Activated T-cell treated with anti-CD3 and anti-CD28 coated beads, Interleukin-2, amount 50 U/mL, for 24 hours (primary cell): Measurements from ENCODE around the gene CACNA1G.
A peak's percentile ranks its signal among the peaks of the same experiment; 100 is the strongest.

ENCODE experiments used
- DNase-seq: peaks from one replicate; pipeline ENCODE4 v3.0.0-alpha.2; 2020
- H3K27ac Mint-ChIP-seq: 2 replicates; pipeline ENCODE4 v1.8.0; 2020; ENCODE audit warnings: mild to moderate bottlenecking, mixed read lengths
- H3K27me3 Mint-ChIP-seq: 2 replicates; pipeline ENCODE4 v1.8.0; 2020; ENCODE audit warnings: mixed read lengths
- H3K36me3 Mint-ChIP-seq: 2 replicates; pipeline ENCODE4 v1.8.0; 2020; ENCODE audit warnings: low read depth, mixed read lengths
- H3K4me1 Mint-ChIP-seq: 2 replicates; pipeline ENCODE4 v1.8.0; 2020; ENCODE audit warnings: low read depth, mixed read lengths
- H3K4me3 Mint-ChIP-seq: 2 replicates; pipeline ENCODE4 v1.8.0; 2020; ENCODE audit warnings: mild to moderate bottlenecking, moderate library complexity, mixed read lengths
- H3K9me3 Mint-ChIP-seq: 2 replicates; pipeline ENCODE4 v1.8.0; 2020; ENCODE audit warnings: mixed read lengths

Gene CACNA1G

GRCh38 chr17:50649042-50649908 is 88.8 kb downstream of the CACNA1G start:
- H3K27ac Mint-ChIP-seq, result no peak overlapping the region
- DNase-seq, result no peak
- H3K4me1 Mint-ChIP-seq, result no peaks in the 10 kb centered on the region
- H3K27me3 Mint-ChIP-seq, result peaks cover 9% of the 10 kb centered on the region
- H3K36me3 Mint-ChIP-seq, result no peaks in the 10 kb centered on the region
- no peak overlapping the region for H3K4me3 Mint-ChIP-seq
- H3K9me3 Mint-ChIP-seq, result no peaks in the 10 kb centered on the region

GRCh38 chr17:50651661-50652060 is 91.1 kb downstream of the CACNA1G start:
- Mint-ChIP-seq H3K4me3 (no peak overlapping the region), H3K27ac (no peak overlapping the region), H3K36me3 (no peaks in the 10 kb centered on the region), H3K9me3 (no peaks in the 10 kb centered on the region), H3K27me3 (peaks cover 11% of the 10 kb centered on the region), H3K4me1 (no peaks in the 10 kb centered on the region)
- DNase-seq, result no peak

- Mint-ChIP-seq H3K36me3 (no peaks in the 10 kb centered on the region), H3K4me3 (no peak overlapping the region), H3K4me1 (no peaks in the 10 kb centered on the region)
Observed at GRCh38 chr17:50653738-50654137, 93.2 kb downstream of the CACNA1G start.

GRCh38 chr17:50656509-50656908 is 96.0 kb downstream of the CACNA1G start:
- Mint-ChIP-seq H3K4me3 (no peak overlapping the region), H3K27ac (no peak overlapping the region), H3K4me1 (peaks cover 6% of the 10 kb centered on the region), H3K36me3 (no peaks in the 10 kb centered on the region), H3K9me3 (no peaks in the 10 kb centered on the region), H3K27me3 (peaks cover 12% of the 10 kb centered on the region)
- DNase-seq, result no peak

More at GRCh38 chr17:50653738-50654137, 93.2 kb downstream of the CACNA1G start:
- peaks cover 12% of the 10 kb centered on the region for H3K27me3 Mint-ChIP-seq
- H3K27ac Mint-ChIP-seq, result no peak overlapping the region
- no peak for DNase-seq
- no peaks in the 10 kb centered on the region for H3K9me3 Mint-ChIP-seq

GRCh38 chr17:50657054-50657453 is 96.5 kb downstream of the CACNA1G start:
- Mint-ChIP-seq H3K4me3 (no peak overlapping the region), H3K9me3 (no peaks in the 10 kb centered on the region), H3K27ac (no peak overlapping the region), H3K4me1 (peaks cover 12% of the 10 kb centered on the region), H3K36me3 (no peaks in the 10 kb centered on the region), H3K27me3 (peaks cover 6% of the 10 kb centered on the region)
- DNase-seq, result no peak

DNA sequence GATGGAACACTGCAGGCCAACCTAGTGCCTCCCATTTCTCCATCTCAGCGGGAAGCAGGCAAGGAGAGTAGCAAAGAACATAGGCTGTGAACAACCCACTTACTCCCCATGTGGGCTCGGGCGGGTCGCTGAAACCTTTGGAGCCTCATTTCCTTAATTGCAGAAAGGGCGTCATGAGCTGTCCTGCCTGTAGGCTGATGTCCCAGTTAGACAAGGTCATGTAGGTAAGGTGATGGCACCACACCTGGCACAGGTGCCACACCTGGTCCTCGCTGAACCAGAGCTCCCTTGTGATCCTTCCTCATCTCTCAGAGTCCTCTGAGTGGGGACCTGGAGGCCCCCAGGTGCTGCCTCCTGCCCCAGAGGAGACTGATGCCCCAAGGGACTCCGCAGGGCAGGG is 97.1 kb downstream of the CACNA1G start:
- Mint-ChIP-seq H3K27ac (no peak overlapping the region), H3K27me3 (peaks cover 5% of the 10 kb centered on the region), H3K4me3 (no peak overlapping the region), H3K36me3 (no peaks in the 10 kb centered on the region), H3K9me3 (no peaks in the 10 kb centered on the region), H3K4me1 (peaks cover 15% of the 10 kb centered on the region)
- DNase-seq, result no peak

GRCh38 chr17:50658616-50659015 is 98.1 kb downstream of the CACNA1G start:
- Mint-ChIP-seq H3K4me3 (no peak overlapping the region), H3K27me3 (peaks cover 5% of the 10 kb centered on the region), H3K9me3 (no peaks in the 10 kb centered on the region), H3K36me3 (no peaks in the 10 kb centered on the region), H3K27ac (no peak overlapping the region), H3K4me1 (peaks cover 16% of the 10 kb centered on the region)
- no peak for DNase-seq

DNA sequence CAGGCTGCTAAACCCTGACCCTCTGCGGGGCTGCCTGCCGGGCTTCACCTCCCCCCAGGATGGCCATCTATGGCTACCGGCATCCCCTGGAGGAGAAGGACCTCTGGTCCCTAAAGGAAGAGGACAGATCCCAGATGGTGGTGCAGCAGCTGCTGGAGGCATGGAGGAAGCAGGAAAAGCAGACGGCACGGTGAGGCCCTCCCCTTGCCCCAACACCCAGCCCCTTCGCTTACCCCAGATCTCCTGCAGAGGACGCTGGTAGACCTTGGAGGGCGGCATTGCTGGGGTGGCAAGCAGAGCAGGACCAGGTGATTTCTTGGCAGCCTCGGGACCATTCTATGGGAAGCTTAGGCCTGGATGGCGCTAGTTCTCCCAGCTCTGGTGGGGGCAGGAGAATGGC is 98.7 kb downstream of the CACNA1G start:
- peaks cover 16% of the 10 kb centered on the region for H3K4me1 Mint-ChIP-seq
- H3K27me3 Mint-ChIP-seq, result peaks cover 5% of the 10 kb centered on the region
- H3K36me3 Mint-ChIP-seq, result no peaks in the 10 kb centered on the region
- H3K4me3 Mint-ChIP-seq, result no peak overlapping the region
- no peaks in the 10 kb centered on the region for H3K9me3 Mint-ChIP-seq
- no peak for DNase-seq
- H3K27ac Mint-ChIP-seq, result no peak overlapping the region

DNA sequence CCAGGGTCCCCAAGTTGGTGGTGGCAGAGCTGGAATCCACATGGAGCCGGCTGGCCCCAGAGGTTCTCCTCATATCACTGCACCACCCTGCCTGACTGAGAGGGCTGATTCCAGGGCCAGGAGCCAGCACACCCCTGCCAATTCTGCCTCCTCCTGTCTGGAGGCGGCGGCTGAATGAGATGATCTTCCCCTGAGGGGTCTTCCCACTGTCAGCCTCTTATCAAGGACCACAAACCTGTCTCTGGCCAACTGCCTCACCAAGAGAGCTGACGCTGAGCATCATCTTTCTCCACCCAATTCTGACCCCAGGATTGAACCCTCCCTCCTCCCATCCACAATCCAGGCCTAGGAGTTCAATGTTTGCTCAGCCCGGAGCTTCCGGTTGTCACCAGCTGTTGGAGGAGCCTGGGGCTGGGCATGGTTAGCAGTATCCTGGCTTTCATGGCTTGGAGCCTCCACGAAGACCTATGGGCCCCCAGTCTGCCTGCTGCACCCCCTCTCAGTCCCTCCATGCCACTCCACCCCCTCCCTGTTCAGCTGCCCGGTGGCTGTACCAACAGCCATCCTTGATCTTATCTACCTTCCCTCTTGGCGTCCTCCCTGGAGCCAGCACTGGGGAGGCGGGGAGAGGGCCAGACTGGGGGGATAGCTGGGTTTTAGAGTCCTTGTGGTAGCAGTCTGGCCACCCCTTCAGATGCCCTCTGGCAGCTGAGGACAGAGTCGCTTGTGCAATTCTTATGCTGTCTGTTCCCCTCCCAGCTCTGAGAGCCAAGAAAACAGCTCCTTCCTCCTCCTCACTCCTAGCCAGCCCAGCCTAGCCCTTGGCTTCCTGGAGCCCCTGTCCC is 99.7 kb downstream of the CACNA1G start:
- H3K27ac Mint-ChIP-seq, result peak overlapping the region; percentile 11

GRCh38 chr17:50660887-50661345 is 100.4 kb downstream of the CACNA1G start:
- peaks cover 16% of the 10 kb centered on the region for H3K4me1 Mint-ChIP-seq

More for the DNA sequence above, 99.7 kb downstream of the CACNA1G start:
- Mint-ChIP-seq H3K4me3 (no peak overlapping the region), H3K9me3 (no peaks in the 10 kb centered on the region), H3K36me3 (no peaks in the 10 kb centered on the region), H3K27me3 (peaks cover 5% of the 10 kb centered on the region), H3K4me1 (peaks cover 16% of the 10 kb centered on the region)
- DNase-seq, result no peak

DNA sequence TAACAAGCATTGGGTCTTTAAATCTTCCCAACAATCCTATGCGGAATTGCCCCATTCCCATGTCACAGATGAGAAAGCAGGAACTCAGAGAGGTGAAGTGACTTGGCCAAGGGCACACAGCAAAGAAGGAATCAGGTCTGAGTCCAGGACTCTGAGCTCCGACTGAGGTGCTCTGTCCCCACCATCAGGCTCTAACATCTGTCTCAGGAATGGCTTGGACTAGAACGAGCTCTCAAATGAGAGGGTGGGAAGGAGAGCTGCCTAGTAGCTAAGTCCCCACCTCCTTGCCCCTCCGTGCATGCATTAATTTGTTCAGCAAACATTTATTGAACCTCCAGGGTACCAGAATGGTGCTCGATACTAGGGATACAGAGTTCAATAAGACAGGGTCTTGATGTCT is 100.8 kb downstream of the CACNA1G start:
- peak overlapping the region; percentile 92 for H3K27ac Mint-ChIP-seq
- H3K27me3 Mint-ChIP-seq, result peaks cover 3% of the 10 kb centered on the region
- no peak for DNase-seq
- H3K4me1 Mint-ChIP-seq, result peaks cover 16% of the 10 kb centered on the region
- no peaks in the 10 kb centered on the region for H3K36me3 Mint-ChIP-seq
- H3K4me3 Mint-ChIP-seq, result no peak overlapping the region
- H3K9me3 Mint-ChIP-seq, result no peaks in the 10 kb centered on the region

More at GRCh38 chr17:50660887-50661345, 100.4 kb downstream of the CACNA1G start:
- H3K9me3 Mint-ChIP-seq, result no peaks in the 10 kb centered on the region
- no peak overlapping the region for H3K4me3 Mint-ChIP-seq
- peak overlapping the region; percentile 92 for H3K27ac Mint-ChIP-seq
- no peaks in the 10 kb centered on the region for H3K36me3 Mint-ChIP-seq
- H3K27me3 Mint-ChIP-seq, result peaks cover 5% of the 10 kb centered on the region
- no peak for DNase-seq

DNA sequence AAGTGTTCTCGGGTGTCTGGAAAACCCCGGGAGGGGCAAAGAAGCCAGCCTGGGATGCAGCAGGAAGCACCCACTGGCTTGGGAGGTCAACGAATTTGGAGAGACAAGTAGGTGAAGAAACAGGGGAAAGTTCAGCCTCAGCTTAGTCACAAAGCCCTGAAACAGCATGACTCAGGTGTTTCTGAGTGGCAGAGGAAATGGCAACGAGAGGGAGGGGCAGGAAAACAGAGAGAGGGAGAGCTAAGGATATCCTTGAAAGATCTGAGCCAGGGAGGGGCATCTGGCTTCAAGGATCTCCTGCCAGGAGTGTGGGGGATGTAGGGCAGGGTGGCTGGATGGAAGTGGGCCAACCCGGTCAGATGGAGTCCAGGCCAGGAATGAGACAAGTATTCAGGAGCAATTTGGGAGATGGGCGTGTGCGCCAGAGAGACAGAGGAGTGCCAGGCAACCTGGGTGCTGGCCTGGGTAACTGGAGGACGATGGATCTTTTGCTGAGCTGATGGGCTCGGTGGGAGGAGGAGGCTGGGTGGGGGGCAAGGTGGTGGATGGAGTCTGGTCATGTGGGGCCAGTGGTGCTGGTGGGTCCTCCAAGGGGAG is 101.4 kb downstream of the CACNA1G start:
- Mint-ChIP-seq H3K4me1 (peaks cover 16% of the 10 kb centered on the region), H3K27me3 (peaks cover 3% of the 10 kb centered on the region), H3K9me3 (no peaks in the 10 kb centered on the region), H3K4me3 (no peak overlapping the region), H3K36me3 (no peaks in the 10 kb centered on the region), H3K27ac (peak overlapping the region; percentile 92)
- DNase-seq, result peak; percentile 43

- Mint-ChIP-seq H3K27me3 (peaks cover 3% of the 10 kb centered on the region), H3K4me3 (no peak overlapping the region), H3K9me3 (no peaks in the 10 kb centered on the region), H3K27ac (peak overlapping the region; percentile 92), H3K36me3 (no peaks in the 10 kb centered on the region), H3K4me1 (peaks cover 16% of the 10 kb centered on the region)
- DNase-seq, result no peak
Observed at GRCh38 chr17:50662632-50663225, 102.2 kb downstream of the CACNA1G start.

- peaks cover 16% of the 10 kb centered on the region for H3K4me1 Mint-ChIP-seq
- H3K27me3 Mint-ChIP-seq, result no peaks in the 10 kb centered on the region
- H3K9me3 Mint-ChIP-seq, result no peaks in the 10 kb centered on the region
- no peaks in the 10 kb centered on the region for H3K36me3 Mint-ChIP-seq
- DNase-seq, result no peak
- H3K27ac Mint-ChIP-seq, result no peak overlapping the region
- no peak overlapping the region for H3K4me3 Mint-ChIP-seq
Observed at GRCh38 chr17:50663812-50664374, 103.4 kb downstream of the CACNA1G start.
